Activated T-cell treated with anti-CD3 and anti-CD28 coated beads for 1 hour (primary cell): ENCODE measurements around the gene DMRTA2.

Experiments
- DNase-seq: peaks from one replicate; pipeline ENCODE4 v3.0.0-alpha.2; 2020; ENCODE audit warnings: low read depth

Gene DMRTA2

DNA sequence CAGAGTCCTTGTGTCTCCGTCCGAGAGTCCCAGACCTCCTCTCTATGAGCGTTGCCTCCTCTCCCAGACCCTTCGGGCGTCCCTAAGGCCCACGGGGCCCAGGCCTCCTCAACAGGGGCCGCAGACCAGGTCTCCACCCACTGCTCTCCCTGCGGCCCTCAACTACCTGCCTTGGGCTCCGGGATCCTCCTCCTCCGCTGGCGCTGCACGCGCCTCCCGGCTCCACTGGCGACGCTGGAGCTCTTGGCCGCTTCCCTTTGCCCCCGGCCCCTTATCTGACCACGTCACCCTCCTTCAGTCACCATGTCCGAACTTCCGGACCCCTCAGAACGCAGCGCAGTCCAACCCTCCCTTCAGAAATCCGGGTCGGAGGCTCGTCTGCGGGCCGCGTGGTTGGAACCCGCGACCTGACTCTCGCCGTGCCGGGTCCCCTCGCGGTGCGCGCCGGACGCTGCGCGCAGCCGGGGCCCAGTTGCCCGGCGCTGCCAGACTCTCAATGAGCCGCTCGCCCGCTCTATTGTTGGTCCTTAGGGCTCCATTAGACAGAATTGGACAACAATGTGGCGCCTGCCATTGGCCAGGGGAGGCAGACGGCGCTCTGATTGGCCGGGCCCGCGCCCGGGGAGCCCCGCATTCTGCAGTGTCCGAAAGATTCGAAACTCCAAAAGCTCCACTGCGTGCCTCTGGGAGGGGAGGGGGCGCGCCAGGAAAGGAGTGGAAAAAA lies at the start of gene DMRTA2:
Gene DMRTA2, minus strand, starts transcription at position 498 of the 724 bp plus-strand sequence. CDS start 1,907 bp downstream, outside the sequence.
- no peak for DNase-seq

DNA sequence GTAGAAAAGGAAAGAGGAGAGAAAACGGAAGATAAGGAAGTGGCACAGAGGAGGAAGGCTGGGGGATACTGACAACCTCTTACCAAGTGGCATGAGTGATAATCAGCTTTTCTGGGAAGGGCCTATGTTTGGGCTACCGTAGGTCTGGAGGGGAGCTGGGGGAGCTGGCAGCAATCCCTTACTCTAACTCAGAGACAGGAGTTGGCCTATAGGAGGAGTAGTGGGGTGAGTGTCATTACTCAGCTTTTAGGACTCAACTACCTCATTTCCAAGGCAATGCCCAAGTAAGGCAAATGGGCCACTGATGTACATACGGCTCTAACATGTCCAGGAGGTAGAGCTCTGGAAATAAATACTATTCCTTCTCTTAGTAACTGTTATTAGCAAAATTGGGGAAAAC lies 48.7 kb upstream of the DMRTA2 start:
- DNase-seq: no peak

DNA sequence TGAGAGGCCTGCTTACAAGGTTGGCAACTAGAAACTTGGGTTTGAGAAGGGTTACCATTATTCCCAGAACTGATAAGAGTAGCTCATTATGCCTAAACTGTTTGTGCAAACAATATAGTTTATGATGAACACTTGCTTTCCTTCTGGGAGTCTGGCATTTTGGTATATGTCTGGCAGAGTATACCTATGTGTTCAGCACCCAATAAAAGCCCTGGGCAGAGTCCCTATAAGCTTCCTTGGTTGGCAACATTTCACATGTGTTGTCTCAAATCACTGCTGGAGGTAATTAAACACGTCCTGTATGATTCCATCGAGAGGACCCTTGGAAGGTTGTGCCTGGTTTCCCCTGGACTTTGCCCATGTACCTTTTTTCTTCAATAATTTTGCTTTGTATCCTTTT lies 39.7 kb upstream of the DMRTA2 start:
- DNase-seq: no peak

DNA sequence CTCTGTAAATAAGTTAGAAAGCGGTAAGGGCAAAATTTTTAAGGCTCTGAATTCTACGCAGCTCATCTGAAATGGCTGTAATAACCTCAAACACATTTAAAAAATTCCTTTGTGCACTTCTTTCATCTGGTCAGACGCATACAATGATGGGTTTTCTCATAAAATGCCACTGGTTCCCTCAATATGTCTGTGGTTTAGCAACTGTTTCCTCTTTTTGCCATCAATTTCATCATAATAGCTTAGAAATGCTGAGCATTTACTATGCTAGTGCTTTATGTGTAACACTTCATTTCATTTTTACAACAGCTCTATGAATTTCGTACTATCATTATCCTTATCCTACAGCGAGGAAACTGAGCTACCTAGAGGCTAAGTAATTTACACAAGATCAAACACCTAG lies 35.3 kb upstream of the DMRTA2 start:
- no peak for DNase-seq

DNA sequence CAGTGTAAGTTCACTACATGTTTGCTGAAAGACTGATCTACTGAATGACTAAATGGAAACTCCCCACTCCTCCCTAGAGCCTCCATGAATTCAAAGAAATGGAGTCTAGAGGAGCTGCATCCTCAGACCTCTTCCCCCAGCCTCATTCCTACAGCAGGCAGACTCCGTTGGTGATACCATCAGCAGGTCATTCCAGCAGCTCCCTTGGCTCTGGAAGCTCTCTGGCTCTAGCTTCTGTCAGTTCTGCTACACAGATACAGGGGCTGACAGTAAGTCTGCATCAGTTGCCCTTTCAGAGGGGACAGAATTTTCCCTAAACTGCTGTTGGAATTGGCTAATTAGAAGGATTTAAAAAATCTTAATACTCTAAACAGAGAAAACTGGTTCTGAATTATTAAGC lies 31.7 kb upstream of the DMRTA2 start:
- no peak for DNase-seq

DNA sequence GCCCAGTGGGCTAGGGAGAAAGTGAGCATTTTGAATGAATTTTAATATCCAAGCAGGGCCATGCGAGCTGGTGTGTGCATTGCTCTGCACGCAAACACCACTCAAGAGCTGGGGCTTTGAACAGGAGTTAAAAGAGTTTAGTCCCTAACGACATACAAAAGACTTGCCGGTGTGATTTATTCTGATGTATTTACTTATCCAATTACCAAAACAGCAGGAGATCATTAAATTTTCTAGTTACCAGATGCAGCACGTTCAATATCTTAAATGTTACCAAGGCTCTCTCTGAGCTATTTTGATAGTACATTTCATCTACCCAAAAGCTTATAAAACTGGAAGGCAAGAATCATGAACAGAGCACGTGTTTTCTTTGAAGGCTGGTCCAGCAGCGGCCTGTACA lies 30.0 kb upstream of the DMRTA2 start:
- DNase-seq: no peak

DNA sequence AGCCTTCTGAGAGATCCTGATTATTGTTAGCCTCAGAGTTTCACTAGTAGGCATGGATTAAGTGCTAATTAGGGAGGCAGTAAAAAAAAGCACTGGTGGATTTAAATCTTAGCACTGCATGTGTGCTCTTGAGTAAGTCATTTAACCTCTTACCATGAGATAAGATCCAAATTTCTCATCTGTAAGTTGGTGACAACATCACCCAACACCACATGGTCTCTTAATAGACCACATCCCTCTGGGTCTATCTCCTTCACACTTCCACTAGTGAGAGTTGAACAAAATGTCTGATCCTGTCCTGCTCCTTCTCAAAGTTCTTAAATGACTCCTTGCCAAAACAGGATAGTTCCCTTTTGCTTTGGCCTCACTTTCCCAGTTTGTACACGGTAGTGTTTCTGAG lies 29.5 kb upstream of the DMRTA2 start:
- no peak for DNase-seq

DNA sequence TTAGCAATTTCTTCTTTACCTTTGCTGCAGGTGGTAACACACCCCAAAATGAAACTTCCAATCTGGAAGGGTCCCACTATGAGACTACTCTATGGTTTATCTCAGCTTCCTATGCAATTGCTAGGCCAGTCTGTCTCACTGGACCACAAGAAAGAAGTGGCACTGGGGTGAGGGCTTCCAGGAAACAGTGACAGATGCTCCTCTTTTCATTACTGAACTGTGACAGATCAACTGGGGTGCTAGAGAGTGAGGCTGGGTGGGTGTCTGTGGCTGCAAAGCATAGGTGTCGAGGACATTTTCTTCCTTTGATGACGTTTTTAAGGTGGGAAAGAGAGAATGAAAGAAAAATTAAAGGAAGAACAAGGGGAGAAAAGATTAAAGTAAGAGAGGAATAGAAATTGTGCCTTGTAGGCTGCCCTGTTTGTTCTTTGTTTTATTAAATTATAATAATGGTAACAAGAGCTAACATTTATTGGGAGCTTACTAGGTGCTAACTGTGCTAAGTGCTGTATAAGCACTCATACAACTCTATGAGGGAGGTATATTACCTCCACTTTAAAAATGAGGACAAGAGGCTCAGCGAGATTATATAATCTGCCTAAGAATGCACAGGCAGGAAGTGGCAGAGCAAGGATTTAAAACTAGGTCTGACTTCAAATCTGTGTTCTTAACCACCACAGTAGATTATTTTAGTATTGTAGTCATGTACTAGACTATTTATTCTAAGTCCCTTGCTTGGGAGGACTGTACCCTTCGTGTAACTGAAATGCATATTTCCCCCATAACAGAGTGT lies 27.8 kb upstream of the DMRTA2 start:
- no peak for DNase-seq

DNA sequence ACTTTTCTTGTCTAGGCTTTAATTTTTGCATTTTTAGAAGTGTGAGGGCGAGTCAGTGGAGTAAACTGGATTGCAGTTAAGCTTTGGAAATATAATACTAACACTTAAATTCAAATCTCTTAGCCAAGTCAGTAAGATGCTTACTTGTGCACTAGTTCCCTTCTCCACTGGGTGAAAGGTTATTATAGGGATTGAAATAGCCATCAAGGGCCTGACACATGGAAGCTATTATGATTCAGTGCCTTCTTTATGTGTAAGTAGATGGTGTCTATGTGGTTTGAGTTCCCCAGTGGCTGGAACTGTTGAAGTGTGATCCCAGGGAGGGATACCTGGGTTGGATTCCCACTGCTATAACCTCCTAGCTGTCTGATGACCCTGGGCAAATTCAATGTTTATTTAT lies 24.7 kb upstream of the DMRTA2 start:
- no peak for DNase-seq

DNA sequence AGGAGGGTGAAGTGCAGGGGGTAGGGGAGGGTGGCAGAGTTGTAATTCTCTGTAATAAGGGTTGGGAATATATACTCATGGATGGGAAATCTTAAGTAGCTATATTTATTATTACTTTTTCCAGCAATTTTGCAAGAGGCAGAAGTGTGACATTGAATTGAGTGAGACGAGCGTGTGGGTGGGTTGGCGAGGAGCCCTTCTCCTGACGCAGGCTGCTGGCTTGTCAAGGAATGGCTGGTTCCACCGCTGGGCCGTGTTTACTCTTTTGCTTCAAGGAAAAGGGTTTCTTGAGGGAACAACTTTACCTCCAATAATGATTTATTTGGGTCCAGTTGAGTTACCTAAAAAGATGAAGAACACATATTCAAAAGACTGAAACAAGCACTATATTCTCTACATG lies 17.9 kb upstream of the DMRTA2 start:
- DNase-seq: no peak

DNA sequence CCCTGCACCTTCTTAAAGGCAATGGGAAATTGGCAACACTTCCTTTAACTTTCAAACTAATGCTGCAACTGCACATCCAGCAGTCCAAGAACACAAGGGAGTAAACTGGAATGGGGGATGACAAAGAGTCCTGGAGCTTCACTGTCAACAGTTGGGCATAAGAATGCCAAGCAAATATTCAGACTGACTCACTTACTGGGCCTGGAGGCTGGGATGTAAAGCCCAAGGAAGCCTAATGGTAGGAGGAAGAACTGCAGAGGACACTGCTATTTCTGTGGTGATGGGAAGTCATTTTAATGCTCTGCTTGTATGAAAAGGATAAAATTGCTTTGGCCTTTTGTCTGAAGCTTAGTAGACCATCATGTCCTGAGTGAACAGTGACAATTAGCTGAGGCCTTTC lies 15.7 kb upstream of the DMRTA2 start:
- no peak for DNase-seq

DNA sequence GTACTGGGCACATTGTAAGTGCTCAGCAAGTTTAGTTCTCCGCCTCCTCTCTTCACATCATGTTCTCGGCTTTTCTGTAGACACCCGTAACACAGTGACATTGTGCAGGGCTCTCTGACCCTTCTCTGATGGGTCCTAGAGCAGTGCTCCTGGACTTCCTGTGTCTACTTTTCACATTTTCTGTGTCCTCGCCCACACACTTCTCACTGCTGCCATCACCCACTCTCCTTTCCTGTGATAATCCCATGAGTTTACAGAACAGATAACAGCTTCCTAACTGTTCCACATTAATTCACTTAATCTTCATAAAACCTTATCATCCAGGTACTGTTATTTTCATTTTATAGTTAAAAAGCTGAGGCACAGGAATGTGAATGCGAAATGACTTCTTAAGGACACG lies 13.2 kb upstream of the DMRTA2 start:
- no peak for DNase-seq

DNA sequence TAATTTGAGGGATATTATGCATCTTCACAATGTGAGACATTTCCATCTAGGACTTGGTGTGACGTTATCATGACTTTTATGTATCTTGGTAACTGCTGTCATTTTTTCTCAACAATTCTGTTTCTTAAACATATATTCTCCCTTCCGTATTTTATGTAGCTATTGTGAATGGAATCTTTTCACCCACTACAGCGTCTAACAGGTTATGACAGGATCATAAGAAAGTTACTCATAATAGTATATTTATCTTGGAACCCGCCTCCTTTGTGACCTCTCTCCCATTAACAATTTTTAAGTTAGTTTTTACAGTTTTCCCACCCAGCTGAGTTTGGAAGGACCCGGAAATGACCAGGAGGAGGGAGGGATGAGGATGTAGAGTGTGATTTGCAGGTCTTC lies 6.8 kb upstream of the DMRTA2 start:
- no peak for DNase-seq

DNA sequence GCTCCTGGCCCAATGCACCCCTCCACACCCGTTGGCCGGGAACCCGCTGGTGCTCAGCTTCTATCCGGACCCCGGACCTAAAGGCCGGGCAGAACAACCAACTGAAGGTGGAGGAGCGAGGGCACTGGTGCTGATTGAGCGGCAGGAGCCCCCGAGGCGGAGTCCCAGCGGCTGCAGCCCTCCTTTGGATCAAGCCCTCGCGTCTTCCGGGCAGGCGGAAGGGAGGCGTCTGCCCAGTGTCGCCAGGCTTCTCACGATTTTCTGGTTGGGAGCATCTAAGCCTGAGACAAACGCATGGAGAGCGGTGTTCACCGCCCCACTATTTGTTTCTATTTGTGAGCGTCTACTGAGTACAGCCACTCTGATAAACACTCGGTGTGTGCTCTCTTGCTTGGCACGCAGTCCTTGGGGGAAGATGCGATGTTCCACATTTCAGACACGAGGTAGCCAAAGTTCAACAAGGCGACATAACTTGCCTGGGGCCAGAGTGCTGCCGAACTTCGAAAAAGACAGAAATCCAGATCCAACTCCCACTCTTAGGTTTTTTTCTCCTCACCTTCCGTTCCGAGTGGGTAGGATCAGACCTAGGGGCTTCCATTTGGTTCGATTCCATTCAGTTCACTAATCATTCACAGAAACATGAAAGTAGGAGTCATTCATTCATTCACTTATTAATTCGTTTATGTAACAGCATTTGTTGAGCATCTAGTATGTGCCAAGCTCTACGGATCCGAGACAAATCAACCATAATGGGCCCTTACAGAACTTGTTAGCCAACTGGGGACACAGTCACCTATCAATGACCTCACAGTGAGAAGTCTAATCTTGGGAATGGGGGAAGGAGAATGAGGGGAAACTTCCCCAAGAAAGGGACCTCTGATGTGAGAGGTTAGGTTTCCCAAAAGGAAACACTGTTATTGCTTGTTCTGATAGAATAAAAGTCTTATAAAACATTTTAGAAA lies 4.9 kb upstream of the DMRTA2 start:
- no peak for DNase-seq

DNA sequence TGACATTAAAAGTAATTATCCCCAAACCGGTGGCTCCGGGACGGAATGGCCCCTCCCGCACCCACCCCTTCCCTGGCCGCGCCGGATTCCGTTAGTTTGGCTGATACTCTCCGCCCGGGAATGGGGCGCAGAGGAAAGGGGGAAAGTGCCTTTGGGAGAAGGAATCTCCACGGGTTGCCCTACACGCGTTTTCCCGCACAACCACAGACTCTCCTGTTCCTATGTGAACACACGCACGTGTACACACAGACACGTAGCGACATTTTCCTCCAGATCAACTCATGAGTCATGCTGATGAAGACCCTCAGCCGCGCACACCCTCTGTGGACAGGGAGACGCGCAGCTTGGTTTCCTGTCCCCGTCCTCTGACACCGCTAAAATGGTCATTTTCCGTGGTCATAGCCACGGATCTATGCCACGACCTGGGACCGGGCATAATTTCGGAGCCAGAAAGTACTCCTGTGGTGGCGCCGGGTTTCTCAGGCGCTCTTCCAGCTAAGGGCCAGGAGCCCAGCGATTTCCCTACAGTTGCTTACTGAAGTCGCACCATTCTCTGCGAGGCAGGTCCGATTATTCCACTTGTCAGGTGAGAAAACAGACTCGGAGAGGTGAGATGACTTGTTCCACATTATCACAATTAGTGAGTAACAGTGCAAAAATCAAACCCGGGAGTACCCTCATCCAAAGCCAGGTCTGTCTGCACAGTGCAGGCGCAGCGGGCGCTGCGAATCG lies 4.0 kb upstream of the DMRTA2 start:
- no peak for DNase-seq

DNA sequence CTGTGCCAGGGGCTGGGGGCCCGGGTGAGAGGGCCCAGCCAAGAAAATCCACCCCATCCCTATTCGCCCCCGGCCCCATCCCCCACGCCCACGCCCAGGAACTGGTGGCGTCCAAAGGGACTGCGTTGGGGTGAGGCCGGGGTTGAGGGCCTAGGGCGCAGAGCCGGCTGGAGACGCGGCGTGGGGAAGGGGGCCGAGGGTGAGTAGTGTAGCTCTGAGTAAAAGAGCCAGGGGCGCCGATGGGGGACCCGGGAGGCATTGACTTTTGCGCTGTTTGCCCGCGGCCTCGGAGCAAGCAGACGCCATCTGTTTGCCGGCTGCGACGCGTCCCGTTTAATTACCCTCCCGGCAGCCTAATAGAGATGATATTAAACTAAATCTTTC lies 3.5 kb upstream of the DMRTA2 start:
- DNase-seq: no peak

DNA sequence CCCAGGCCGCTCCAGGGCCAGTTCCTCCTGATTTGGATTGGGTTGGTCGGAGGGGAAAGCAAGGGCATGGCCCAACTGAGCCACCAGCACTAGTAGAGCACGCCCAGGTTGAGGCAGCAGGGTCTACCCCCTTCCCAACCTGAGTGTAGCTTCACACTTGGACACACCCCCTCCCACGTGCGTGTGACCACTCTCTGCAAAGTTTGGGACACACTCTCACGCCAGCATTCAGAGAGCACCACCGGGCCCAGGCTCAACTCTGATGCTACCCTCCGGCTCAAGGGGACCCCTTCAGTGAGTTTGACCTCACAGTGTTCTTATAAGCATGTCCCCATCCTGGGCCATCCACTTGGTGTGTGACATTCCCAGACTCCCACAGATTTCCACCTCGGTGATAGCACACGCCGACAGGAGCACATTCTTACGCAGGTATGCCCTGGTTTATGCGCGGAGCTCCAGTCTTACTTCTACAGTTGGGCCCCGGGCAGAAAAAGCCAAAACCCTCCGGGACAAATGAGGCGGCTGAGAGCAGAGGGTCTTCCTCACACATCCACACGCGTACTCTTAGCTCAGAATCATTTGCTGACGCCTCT lies 3.0 kb upstream of the DMRTA2 start:
- DNase-seq: no peak

DNA sequence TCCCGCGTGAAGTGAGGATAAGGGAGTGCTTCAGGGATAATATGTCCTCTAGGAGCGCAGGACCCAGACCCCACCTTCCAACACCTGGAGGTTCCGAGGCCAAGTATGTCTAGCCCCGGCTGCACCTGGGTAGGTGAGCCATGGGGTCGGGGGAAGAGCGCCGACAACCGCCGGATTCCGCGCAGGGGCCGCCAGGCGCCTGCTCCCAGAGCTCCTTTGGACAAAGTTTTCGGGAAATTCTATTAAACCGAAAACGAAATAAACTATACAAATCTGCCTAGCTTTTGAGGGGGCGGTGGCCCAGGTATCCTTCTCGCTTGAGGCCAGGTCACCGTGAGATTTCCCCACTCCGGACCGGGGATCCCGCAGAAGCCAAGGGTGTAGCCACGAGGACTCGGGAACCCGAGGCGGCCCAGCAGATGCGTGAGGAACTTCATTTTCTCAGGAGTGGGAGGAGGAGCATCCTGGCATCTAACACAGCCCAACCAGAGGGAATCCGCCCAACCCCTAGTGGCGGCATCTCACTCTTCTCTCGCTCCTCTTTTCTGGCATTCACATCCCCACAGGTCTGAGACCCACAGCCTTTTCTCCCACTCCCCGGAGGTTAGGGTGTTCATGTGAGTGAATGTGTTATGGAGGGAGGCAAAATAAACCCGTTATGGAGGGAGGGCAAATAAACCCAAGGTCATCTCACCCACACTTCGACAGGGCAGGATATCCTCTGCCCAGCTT lies 2.3 kb upstream of the DMRTA2 start:
- DNase-seq: no peak

DNA sequence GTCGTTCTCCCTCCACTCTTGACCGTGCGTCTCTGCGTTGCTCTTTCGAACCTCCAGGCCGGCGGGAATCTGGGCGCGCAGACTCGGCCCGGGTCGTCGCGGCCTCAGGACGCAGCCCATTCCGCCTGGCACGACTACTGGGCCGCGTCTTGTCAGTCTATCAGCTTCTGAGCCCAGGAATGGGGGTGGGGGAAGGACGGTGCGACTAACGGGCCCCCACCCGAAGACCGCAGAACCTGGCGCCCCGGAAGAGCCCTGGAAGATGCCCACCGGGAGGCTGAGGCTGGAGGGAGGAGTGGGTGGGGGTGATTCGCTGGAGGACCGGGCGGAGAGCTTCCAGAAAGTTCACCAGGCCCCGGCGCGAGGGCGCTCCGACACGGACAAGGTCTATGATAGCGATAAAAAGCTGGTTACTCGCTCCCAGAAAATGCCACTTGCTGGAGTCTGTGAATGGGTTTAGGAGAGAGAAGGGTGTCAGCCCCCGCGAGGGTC lies 1.7 kb upstream of the DMRTA2 start:
- DNase-seq: no peak

DNA sequence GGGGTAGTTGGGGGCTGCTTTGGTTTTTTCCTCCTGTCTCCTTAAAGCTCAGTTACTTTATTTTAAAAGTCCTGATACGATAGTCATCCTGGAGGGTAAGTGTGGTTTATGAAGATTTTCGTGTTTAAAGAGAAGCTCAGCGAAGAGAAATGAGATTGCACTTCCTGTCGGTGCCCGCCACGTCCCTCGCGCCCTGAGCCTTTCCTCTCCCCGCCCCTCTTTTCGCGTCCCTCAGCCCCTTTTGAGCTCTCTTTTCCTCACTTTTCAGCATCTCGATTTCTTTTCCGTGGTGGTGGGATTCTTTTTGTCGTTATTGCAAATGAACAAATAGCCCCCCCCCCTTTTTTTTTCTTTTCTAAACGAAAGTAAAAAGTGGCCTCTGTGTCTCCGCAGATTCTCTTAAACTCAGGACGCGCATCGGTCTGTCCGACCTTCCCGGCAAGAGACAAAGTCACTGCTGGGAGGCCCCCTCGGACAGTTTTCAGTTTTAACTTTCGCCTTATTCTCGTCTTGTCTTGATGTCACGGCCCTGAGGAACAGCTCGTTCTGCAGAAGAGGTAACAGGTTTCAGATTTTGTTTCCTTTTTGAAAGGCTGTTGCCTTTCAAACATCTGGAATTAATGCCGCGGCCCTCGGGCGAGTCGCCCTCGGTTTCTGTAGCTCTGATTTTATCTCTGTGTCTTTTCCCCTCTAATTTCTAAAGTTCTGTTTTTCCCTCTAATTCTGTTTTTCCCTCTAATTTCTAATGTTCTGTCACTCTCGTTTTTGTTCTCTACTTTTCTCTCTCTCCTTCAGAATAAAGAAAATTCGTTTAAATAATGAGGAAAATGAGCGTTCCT lies 1.0 kb upstream of the DMRTA2 start:
- no peak for DNase-seq
